ENCODE results near the gene DCC. TPM values are rescaled to one million over a fixed set of nuclear protein-coding genes. Genes with fewer than 3 reads are reported as not detected.

DCC gene
- total RNA-seq, 1 donor from 2014 or later: not detected

DNA sequence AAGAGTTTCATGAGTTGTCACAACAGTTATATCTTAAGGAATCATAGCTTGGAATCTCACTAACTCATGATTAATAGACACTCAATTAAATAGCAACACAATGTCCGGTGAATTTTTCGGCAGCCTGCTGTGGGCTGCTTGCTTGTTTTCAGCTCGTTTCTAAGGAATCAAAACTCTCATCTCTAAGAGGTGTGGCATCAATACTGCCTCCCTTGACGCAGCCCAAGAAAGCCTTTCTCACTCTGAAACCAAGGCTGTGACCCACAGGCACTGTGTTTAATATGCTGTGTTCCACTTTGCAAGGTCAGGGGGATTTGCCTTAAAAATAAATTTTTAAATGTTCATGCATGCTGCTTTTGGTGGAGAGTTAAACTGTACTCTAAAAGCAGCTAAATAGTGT is 5.4 kb downstream of the DCC start:
- Mint-ChIP-seq H3K36me3 (ENCODE audit: low read depth) (no peaks in the 10 kb centered on the region), H3K27me3 (ENCODE audit: low read depth) (peaks cover 34% of the 10 kb centered on the region), H3K9me3 (ENCODE audit: low read depth) (peaks cover 5% of the 10 kb centered on the region), H3K27ac (ENCODE audit: unreplicated experiment) (no peak overlapping the region), H3K4me3 (ENCODE audit: unreplicated experiment) (no peak overlapping the region), H3K4me1 (ENCODE audit: low read depth) (peaks cover 15% of the 10 kb centered on the region)
- TF ChIP-seq, protein P1, sequence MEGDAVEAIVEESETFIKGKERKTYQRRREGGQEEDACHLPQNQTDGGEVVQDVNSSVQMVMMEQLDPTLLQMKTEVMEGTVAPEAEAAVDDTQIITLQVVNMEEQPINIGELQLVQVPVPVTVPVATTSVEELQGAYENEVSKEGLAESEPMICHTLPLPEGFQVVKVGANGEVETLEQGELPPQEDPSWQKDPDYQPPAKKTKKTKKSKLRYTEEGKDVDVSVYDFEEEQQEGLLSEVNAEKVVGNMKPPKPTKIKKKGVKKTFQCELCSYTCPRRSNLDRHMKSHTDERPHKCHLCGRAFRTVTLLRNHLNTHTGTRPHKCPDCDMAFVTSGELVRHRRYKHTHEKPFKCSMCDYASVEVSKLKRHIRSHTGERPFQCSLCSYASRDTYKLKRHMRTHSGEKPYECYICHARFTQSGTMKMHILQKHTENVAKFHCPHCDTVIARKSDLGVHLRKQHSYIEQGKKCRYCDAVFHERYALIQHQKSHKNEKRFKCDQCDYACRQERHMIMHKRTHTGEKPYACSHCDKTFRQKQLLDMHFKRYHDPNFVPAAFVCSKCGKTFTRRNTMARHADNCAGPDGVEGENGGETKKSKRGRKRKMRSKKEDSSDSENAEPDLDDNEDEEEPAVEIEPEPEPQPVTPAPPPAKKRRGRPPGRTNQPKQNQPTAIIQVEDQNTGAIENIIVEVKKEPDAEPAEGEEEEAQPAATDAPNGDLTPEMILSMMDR (IDR thresholded peaks at IDR 0.05): no peak
- no peak for DNase-seq (ENCODE audit: low spot score)

DNA sequence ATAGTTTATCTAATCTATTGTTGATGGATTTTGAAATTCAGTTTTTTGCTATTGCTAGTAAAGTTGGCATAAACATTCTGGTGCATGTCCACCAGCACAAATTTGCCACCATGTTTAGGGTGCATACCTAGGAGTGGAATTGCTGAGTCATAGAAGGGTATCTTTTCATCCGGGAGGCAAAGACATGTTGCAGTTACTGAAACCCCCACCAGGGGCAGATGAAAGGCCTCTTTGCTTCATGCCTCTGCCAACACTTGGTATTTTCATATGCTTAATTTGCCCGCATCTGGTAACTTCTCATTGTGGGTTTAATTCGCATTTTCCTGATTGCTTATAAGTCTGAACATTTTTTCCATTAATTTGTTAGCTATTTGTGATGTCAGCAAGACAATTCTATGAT is 8.2 kb downstream of the DCC start:
- TF ChIP-seq, protein P1 (IDR thresholded peaks at IDR 0.05): peak; percentile 36
- DNase-seq (ENCODE audit: low spot score): no peak
- no peak overlapping the region for H3K27ac Mint-ChIP-seq (ENCODE audit: unreplicated experiment)
- H3K4me3 Mint-ChIP-seq (ENCODE audit: unreplicated experiment): no peak overlapping the region
- peaks cover 5% of the 10 kb centered on the region for H3K9me3 Mint-ChIP-seq (ENCODE audit: low read depth)
- no peaks in the 10 kb centered on the region for H3K4me1 Mint-ChIP-seq (ENCODE audit: low read depth)
- H3K36me3 Mint-ChIP-seq (ENCODE audit: low read depth): no peaks in the 10 kb centered on the region
- peaks cover 16% of the 10 kb centered on the region for H3K27me3 Mint-ChIP-seq (ENCODE audit: low read depth)

DNA sequence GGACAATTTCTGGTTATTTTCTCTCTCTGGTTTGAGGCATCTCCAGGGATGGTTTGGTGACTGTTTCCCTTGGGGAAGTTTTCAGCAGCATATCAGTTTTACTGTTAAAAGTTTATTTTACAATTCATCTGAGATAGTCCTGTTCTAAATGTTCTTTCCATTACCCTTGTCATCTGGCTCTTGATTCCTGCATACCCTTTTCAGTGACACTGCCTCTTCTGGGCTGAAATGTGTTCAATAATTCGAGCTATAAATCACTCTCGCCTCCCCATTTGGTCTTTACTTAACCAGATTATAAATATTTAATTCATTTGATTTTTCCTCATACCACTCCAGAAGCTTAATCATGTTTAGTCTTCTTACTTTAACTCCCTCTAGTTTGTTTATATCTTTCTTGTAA is 9.5 kb downstream of the DCC start:
- Mint-ChIP-seq H3K4me3 (ENCODE audit: unreplicated experiment) (no peak overlapping the region), H3K27me3 (ENCODE audit: low read depth) (peaks cover 16% of the 10 kb centered on the region), H3K36me3 (ENCODE audit: low read depth) (no peaks in the 10 kb centered on the region), H3K4me1 (ENCODE audit: low read depth) (no peaks in the 10 kb centered on the region), H3K27ac (ENCODE audit: unreplicated experiment) (no peak overlapping the region), H3K9me3 (ENCODE audit: low read depth) (peaks cover 5% of the 10 kb centered on the region)
- TF ChIP-seq, protein P1 (IDR thresholded peaks at IDR 0.05): no peak
- DNase-seq (ENCODE audit: low spot score): no peak

DNA sequence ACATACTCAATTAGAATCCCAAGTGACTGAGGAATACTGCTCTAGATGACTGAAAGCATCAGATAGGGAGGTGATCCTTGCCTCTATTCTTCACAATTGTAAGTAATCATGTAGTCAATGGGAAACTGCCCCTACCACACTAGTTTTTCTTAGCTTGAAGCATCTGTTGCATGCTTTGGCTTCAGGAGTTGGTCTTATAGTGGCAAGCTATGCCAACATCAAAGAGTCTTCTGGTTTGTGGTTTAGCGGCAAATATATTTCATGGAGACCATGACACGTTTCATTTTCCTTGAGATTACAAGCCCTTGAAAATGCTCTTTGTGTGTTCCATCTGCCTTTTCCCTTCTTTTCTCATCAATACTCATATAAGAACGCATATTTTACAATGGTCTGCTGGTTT is 12.9 kb downstream of the DCC start:
- DNase-seq (ENCODE audit: low spot score): no peak
- H3K9me3 Mint-ChIP-seq (ENCODE audit: low read depth): peaks cover 9% of the 10 kb centered on the region
- H3K4me3 Mint-ChIP-seq (ENCODE audit: unreplicated experiment): no peak overlapping the region
- no peak overlapping the region for H3K27ac Mint-ChIP-seq (ENCODE audit: unreplicated experiment)
- TF ChIP-seq, protein P1 (IDR thresholded peaks at IDR 0.05): no peak
- H3K4me1 Mint-ChIP-seq (ENCODE audit: low read depth): no peaks in the 10 kb centered on the region
- no peaks in the 10 kb centered on the region for H3K36me3 Mint-ChIP-seq (ENCODE audit: low read depth)
- peaks cover 2% of the 10 kb centered on the region for H3K27me3 Mint-ChIP-seq (ENCODE audit: low read depth)

- peaks cover 2% of the 10 kb centered on the region for H3K27me3 Mint-ChIP-seq (ENCODE audit: low read depth)
- H3K4me3 Mint-ChIP-seq (ENCODE audit: unreplicated experiment): no peak overlapping the region
- H3K36me3 Mint-ChIP-seq (ENCODE audit: low read depth): no peaks in the 10 kb centered on the region
- TF ChIP-seq, protein P1 (IDR thresholded peaks at IDR 0.05): no peak
- peaks cover 5% of the 10 kb centered on the region for H3K9me3 Mint-ChIP-seq (ENCODE audit: low read depth)
- no peaks in the 10 kb centered on the region for H3K4me1 Mint-ChIP-seq (ENCODE audit: low read depth)
- H3K27ac Mint-ChIP-seq (ENCODE audit: unreplicated experiment): no peak overlapping the region
- DNase-seq (ENCODE audit: low spot score): no peak
Measured at GRCh38 chr18:52353589-52353988, 13.6 kb downstream of the DCC start.

Measured in chondrocyte (in vitro differentiated cells).